GM18870 (cell line): ENCODE data around the gene FAH.

ENCODE experiments used
- ATAC-seq: cut with Tn5 transposase; IDR thresholded peaks from one replicate; pipeline ENCODE4 v1.9.1; 2021; ENCODE audit warnings: moderate library complexity; ENCODE audit not compliant: unreplicated experiment

Gene FAH

DNA sequence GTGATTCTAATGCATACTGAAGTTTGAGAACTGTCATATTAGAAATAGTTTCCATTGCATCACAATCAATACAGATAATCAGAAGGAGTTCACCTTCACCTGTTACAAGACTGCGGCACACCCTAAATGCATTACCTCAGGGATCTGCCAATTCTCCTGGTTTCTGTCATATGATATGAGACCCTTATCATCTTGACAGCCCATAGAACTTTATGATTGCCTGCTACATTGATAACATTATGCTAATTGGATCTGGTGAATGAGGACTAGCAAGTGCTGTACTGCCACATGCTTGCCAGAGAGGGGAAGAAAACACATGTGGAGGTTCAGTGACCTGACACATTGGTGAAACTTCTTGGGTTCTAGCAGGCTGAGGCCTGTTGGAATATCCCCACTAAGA lies 41.4 kb downstream of the FAH start:
- no peak for ATAC-seq

DNA sequence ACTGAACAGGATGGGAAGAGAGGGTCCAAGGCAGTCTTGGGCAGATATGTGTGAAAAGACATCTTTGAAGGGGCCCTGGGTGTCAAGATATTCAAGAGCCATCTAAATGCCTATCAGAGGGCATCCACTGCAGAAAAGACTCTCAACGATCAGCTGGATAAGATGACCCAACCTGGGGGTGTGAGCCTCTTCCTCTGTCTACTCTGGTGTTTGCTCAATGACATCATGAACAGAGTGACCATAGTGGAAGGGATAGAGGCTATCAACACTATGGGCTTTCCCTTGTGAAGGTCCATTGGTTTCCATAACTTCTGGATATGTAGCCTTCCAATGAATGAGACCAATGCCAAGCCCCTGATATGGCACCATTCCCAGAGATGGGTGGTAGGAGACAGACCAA lies 42.1 kb downstream of the FAH start:
- no peak for ATAC-seq

DNA sequence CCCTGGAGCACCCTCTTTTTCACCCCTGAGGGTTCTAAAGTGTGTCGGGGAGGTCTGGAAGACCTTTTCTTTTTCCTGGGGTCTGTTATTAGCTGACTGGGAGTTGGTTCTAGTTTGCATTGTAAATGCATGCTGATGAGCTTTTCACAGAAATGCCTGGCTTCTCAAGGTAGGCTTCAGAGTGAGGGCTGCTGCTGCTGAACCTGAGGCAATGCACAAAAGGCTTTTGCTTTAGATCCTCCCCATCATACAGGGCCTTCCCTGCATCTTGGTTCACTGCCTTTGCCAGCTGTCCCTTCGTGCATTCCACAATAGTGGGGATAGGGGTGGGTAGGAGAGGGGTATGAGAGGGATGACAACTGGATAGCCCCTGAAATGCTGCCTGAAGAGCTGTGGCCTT lies 46.6 kb downstream of the FAH start:
- no peak for ATAC-seq

DNA sequence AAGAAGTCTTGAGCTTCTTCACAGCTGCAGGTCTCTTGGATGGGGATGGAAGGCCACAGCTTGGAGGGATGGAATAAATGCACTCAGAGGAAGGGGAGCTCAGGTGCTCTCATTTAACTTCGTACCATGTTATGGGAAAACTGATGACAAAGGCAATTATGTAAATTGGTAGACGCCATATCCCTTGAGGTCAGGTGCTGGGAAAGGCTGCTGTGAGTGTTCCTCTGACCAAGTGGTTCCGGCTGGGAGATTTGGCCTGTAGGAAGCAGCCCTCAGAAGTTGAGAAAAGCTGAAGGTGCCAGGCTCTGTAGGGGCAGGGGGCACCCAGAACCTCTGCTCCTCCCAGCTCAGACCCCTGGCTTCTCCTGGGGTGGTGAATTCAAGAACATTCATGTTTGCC lies 47.1 kb downstream of the FAH start:
- ATAC-seq: no peak

DNA sequence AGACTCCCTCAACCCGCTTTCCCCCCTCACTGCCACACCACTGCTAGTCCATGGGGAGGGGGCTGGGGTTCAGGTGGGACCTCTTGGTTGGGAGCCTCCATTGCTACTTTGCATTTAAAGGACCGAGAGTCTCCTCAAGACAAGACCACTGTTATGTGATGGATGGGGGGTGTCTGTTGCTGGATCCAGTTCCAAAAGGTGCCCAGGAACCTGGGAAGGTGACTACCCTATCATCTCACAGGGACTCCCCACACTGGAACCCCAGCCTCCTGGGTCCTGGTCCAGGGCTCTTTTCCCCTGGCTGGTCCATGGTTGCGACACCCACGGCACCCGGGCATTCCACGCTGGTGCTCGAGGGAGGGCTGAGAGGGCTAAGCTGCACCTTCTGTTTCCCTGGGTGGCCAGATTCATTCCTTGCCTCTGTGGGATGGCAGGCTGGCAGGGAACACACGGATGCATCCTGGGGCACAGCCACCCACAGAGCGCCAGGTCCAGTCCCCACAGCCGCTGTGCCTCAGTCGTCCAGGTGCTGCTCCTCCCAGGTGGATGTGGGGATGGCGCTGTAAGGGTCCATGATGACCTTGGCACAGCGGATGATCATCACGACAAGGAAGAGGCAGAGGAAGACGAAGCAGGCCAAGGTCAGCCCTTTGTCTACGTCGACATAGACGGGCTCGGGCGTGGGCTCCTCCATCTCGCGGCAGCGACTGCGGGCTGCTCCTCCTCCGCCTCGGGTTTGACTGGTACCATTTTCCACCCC lies 48.6 kb downstream of the FAH start:
- ATAC-seq: no peak

DNA sequence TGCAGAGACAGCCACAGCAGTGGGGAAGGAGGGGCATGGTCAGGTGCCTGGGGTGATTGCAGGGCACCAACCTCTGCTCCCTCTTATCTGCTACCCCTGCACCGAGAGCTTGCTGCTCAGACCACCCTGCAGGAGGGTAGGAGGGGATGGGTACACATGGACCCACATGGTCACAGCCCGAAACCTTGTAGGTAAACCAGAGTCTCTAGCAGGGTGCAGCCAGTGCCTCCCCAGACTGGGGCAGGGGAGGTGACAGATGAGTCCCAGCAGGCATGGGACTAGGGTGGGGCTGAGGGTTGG lies 49.2 kb downstream of the FAH start:
- ATAC-seq: no peak

DNA sequence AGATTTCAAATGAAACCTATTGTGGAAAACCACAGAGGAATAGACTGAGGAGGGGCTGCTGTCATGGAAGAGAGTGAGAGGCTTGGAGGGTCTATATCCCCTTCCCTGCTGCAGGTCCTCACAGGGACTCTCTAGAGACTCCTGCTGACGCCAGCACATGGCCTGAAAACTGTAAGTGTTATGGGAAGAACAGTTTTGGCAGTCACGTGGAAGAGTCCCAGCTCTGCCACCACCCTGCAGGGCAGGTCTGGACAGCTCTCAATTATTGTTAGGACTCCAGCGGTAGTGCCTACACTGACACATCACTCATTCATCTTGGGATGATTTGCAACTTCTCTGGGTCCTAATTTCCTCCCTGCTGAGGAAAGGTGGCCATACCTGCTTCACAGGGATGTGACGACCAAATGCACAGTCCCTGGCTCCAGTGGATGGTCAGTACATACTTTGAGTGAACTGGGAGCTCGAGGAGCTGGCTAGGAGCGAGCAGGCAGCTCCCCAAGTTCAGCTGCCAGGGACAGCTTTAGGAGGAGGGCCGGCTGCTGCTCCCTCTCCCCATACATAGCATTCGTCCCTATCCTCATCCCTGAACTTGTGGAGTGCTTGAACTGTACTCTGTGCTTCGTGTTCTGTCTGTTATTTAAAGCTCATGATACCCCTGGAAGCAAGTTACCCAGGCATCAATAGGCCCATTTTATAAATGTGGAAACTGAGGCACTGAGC lies 50.0 kb downstream of the FAH start:
- ATAC-seq: no peak

DNA sequence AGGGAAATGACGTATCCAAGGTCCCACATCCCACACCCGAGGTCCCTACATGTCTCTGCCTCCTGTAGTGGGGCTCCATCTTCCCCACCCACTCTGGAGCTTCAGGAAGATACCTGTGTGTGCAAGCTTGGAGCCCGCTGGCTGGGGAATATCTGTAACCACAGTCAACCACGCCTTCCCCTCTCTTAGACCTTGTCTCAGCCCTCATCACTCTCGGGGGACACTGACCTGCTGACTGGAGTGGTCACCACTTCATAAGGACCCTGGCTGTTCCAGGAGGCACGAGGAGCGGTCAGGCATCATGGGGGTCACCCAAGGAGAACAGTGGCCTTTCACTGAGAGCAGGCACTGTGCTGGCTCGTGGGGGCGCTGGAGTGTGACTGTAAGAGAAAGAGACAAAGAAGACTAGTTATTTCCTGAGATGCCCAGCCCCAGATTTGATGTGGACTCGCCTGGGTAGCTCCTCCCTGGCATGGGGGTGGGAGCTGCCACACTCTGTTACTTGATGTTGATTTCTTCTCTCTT lies 50.6 kb downstream of the FAH start:
- ATAC-seq: no peak

DNA sequence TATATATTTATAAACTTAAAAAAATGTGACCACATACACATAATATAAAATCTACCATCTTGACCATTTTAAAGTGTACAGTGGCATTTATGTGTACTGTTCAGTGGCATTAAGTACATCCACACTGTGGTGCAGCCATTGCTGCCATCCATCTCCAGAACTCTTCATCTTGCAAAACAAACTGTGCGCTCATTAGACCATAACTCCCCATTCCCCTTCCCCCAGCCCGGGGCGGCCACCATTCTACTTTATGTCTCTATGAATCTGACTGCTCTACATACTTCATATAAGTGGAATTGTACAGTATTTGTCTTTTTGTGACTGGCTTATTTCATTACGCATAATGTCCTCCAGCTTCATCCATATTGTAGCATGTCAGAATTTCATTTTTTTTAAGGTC lies 51.4 kb downstream of the FAH start:
- no peak for ATAC-seq

DNA sequence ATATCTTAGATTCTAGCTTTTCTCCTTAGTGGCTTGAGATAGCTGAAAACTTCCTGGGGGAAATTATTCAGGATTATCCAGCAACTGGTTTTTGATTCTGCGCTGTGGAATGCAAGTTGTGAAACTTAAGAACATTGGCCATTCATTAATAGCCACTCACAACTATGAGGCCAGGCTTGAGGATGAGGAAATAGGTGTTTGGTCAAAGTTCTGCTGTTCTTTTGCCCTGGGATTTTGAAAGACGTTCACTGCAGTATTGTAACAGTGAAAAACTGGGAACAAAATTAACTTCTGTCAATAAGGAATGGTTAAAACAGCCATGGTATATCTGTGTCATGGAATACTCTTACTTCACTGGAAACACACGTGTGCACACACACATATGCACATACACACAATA lies 55.1 kb downstream of the FAH start:
- ATAC-seq: no peak

DNA sequence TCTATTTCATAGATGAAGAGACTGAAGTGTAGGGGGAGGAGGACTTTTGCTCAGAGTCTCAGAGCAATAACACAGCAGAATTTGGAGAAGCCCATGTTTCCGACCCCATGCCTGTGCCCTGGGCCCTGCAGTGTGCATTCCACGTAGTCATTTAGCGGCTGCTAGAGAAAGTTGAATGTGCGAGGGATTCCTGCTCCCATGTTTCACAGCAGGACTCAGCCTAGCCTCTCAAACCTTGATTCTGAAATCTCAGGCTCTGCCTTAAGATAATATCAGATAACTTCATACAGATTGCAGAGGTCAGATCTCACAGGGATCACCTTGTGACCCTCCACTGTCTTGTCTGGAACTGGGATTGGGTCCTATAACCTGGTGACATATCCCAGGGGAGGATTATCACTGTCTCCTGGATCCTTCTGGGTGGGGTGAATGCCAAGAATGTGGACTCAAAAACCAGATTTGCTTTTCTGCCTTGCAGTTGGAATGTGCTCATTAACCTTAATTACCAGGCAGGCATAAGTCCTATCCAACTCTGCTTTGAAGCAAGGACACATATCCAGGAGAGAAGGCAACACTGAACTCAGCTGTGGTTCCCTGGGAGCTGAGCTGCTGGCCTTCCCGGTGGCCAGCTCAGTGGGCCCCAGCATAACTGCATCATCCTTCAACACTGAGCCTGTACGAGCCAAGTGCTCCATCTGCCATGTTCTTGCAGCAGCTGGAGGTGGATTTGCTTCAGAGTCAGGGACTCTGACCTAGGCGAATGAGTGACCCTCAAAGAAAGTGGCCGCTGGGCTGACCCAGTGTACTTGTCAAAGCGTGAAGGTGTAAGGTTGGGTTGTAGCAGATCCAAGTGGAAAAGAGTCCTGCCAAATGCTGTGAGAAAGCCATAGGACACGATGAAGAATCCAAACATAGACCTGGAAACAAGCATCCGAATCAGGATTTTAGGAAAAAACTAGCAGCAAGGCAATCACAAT lies 56.2 kb downstream of the FAH start:
- no peak for ATAC-seq

DNA sequence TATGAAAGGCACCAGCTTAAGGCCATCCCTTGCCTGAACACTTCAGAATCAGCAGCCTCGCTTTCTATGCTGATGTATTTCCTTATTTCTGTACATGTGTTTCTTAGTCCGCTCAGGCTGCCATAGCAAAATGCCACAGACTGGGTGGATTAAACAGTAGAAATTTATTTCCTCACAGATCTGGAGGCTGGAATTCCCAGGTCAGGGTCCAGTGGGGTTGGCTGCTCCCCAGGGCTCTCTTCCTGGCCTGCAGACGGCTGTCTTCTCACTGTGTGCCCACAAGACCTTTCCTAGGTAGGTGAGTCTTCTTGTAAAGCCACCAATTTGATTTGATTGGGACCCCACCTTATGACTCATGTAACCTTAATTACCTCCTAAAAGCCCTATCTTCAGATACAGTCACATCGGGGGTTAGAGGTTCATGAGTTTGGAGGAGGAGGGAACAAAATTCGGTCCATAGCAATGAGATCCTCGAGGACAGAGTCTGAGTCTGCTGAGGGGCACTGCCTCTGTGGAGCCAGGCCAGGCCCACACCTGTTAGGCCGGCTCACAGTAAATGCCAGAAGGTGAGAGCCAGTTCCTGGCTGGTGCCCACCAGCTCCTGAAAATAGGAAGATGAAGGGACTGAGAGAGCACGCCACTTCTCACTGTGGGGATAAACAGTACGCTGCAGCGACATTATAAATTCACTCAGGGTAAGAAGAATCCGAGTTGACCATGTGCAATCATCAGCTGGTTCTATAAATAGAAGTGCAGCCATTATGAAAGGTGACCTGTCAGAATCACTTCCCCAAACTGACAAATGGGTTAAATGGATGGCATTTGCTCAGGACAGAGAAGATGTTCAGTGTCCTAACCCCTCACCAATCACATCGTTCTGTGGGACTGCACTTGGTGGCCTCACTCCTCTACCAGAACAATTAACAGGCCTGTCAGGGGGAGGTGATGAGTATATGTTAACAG lies 58.1 kb downstream of the FAH start:
- no peak for ATAC-seq

DNA sequence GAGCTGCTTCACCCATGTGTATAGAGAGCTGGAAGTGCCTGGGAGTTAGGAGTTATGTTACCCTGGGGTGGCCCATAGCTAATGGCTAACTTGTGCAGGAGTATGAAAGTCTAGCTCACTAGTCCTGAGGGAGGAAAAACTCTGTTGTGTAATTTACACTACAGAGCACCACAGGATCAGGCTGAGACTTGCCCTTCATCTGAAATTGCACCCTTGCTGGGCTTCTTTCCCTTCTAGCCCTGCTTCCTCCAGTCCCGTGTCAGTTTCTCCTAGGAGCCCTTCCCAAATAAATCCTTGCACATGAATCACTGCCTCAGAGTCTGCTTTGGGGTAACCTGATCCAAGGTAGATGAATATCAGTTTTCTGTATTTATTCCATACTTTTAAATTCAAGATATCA lies 59.2 kb downstream of the FAH start:
- no peak for ATAC-seq

DNA sequence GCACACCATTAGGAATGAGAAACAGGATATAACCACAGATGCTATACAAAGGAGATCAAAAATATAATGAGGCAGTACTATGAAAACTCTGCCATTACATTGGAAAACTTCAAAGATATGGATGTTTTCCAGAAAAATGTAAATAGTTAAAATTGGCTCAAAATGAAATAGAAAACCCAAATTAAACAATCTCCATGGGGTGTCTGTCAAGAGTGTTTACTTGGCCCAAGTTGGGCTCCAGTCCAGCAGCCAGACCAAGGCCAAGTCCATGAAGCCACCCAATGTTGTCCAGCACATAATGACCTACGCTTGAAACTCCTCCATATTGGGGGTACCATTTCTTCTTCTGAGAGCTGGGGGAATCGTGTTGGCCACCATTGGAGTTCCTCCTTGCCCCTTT lies 62.1 kb downstream of the FAH start:
- ATAC-seq: no peak

DNA sequence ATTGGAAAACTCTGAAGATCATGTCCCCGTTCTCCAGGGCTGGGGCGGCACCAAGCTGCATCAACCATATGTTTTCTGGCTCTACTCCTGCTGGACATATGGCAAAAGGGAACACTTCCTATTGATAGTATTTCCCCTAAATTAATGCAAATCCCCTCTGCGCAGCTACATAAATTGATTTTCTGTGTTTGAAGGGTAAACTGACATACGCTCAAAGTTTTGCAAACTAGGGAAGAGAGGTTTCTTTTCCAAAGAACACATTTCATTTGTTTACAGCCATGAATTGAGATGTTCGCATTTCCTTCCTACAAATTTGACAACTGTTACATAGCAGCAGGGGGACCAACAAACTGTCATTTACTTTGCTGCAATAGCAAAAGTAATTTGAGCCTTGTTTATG lies 63.3 kb downstream of the FAH start:
- ATAC-seq: no peak

DNA sequence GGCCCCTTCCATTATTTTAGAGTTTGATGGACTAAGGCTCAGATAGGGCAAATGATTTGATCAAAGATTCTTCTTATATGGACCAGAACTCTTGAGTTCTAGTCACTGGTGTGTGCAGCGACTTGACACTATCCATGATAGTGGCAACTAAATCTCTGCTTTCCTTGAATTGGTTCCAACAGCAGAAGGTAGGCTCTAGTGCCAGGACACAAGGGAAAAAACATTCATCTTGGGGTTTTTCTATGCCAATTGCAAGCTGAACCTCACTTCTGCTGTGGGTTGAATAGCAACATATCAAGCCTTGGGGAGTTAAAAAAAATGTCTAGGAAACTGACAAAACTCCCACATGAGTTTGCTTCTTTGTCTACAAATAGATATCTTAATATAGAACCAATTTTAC lies 64.1 kb downstream of the FAH start:
- ATAC-seq: no peak

DNA sequence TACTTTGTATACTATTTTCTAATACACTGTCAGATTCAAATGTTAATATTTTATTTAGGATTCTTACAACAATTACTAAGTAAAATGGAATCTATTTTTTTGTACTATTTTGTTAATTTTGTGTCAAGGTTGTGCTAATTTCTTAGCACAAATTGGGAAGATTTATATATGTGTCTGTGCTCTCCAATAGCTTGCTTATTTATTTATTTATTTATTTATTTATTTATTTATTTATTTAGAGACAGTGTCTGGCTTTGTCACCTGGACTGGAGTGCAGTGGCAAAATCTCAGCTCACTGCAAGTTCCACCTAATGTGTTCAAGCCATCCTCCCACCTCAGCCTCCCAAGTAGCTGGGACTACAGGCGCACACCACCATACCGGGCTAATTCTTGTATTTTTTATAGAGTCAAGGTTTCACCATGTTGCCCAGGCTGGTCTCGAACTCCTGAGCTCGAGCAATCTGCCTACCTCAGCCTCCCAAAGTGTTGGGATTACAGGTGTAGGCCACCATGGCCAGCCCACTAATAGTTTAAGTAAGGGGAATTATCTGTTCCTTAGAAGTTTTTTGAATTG lies 64.6 kb downstream of the FAH start:
- no peak for ATAC-seq

DNA sequence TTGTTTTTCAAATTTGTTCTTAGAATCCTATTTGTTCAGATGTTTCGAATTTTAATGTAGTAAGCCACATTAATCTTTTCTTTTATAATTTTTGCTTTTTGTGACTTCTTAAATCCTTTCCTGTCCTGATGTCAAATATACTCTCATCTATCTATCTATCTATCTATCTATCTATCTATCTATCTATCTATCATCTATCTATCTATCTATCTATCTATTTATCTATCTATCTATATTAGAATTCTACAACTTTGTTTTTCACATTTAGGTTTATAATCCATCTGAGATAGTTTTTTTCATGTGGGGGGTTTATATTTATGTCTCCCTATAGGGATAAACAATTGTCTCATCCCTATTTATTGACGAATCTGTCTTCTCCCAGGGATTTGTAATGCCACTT lies 67.2 kb downstream of the FAH start:
- no peak for ATAC-seq

DNA sequence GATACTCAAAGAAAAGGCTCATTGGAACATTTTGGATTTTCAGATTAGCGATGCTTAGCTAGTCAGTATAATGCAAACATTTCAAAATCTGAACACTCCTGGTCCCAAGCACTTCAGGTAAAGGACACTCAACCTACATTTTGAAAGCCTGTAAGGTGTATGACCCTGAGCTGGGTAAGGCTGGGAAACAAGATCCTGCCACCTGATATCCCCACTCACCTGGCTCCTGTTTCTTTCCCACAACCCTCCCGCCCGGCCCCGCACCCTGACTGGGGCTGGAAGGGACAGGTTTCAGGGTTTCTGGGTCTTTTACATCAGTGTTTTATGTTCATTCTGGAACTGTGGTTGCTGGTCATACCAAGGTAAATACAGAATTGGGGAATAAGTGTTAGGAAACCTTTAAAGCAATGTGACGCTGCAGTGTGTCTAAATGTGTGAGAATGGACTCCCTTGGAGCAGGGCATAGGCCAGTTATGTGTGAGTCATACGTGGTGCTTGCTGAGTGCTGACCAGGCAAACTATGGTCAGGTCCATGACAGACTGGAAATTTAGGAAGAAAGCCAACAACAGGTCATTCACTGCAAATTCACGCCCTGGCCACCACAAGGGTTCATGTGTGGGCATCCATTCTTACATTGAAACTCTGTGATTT lies 76.3 kb downstream of the FAH start:
- no peak for ATAC-seq

DNA sequence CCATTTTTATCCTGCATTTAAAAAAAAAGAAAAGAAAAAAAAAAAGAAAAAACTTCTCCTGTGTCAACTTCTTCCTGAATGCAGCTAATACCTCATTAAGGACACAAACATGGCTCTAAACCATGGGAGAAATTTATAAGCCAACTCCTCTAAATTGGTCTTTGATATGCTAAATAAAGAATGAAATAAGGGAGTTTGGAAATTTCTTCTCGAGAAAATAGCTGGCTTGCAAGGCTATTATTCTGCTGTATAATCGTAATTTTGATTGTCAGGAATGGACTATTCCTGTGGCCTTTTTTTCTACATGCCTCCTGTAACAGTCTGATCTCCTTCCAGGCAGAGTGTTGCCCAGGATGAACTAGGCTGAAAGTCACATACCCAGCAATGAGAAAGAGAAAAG lies 78.6 kb downstream of the FAH start:
- ATAC-seq: no peak
